GM19397 (cell line): ENCODE results near the gene ZBED4.

Experiments
- ATAC-seq: cut with Tn5 transposase; IDR thresholded peaks from one replicate; pipeline ENCODE4 v1.9.1; 2021; ENCODE audit warnings: mild to moderate bottlenecking, moderate library complexity; ENCODE audit not compliant: unreplicated experiment

Gene ZBED4

DNA sequence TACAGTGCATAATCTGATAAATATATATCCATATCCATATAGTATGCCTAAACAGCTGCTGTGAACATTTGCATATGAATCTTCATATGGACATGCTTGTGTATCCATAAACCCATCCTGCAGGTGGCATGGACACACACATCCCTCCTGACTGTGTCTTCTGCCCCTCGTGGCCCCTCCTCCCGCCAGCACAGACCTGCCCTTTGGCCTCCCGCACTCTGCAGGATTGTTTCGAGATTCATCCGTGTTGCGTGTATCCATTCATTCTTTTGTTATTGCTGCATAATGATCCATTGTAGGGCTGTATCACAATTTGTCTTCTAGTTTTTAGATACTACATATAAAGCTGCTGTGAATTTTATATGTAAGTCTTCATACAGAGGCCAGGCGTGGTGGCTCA lies 24.0 kb downstream of the ZBED4 start:
- no peak for ATAC-seq

DNA sequence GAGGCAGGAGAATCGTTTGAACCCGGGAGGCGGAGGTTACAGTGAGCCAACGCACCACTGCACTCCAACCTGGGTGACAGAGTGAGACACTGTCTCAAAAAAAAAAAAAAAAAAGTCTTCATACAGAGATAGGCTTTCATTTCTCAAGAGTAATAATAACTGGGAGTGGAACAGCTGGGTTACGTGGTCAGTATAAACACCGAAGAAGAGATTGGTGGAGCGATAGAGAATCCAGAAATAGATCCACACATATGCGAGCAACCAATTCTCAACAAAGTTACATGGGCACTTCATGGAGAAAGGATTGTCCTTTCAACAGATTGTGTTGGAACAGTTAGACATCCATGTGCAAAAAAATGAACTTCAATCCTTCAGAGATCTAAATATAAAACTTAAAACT lies 24.6 kb downstream of the ZBED4 start:
- no peak for ATAC-seq

DNA sequence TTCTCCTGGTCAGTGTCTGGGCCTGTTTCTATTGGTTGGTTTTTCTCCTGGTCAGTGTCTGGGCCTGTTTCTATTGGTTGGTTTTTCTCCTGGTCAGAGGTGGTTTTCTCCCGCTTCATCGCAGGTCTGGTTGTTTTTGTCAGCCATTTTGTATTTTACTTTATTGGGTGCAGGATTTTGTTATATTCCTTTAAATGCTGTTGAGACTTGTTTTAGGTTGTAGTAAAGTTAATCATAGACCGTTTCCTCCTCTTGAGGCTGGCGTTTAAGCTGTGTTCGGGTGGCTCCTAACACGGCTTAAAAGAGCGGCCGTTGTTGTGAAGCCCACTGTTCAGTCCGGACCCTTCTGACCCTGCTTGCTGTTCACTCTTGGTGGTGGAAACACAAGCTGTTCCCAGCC lies 26.2 kb downstream of the ZBED4 start:
- ATAC-seq, result no peak

DNA sequence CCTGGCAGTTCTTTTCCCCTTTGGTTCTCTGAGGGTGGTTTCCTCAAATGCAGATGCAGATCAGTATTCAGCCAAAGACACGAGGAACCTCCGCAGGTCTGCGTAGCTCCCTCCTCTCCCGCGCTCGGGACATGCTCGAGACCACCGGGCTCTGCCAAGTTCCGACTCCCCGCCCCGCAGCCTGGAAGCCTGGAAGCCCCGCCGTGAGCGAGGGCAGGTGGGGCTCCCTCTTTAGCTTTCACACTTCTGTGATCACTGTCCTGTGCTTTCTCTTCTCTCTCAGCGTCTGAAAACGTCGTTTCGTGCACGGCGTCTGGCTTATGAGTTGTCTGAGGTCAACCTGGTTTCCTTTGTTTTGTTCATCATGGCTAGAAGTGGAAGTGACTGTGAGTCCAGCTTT lies 26.6 kb downstream of the ZBED4 start:
- ATAC-seq, result no peak

GRCh38 chr22:49881856-49882255 lies 28.2 kb downstream of the ZBED4 start:
- no peak for ATAC-seq

DNA sequence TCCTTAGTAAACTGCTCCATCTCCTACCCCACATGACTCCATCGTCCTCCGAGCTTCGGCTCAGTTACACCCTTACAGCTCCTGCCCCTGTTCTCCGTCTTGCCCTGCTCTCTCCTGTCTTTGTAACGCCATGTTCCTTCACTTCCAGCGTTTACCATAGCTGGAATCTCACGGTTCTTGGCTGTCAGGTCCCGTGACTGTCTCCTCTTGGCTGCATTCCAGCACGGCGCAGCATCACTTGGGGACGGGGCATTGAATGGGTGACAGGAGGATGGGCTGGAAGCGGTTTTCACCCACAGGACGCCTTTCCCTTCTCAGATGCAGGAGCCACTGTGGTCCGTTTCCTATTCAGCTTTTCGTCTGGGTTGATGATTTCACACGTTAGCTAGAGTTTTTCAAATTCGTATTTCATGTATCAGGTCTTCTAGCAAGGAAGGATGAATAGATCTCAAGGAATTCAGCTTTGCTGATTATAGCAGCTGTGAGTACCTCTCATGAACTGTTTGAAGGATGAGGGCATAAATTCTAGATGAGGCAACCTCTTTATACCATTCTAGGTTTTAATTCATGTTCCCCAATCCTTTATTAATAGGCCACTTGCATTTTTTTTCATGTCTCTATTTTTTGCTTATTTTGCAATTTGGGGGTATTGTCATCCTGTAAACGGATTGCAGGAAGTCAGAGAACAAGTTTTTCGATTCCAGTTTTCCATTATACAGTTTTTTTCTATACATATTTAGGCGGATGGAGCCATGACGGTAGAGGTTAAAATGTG lies 29.1 kb downstream of the ZBED4 start:
- ATAC-seq, result no peak

GRCh38 chr22:49883294-49883640 lies 29.6 kb downstream of the ZBED4 start:
- ATAC-seq, result no peak

DNA sequence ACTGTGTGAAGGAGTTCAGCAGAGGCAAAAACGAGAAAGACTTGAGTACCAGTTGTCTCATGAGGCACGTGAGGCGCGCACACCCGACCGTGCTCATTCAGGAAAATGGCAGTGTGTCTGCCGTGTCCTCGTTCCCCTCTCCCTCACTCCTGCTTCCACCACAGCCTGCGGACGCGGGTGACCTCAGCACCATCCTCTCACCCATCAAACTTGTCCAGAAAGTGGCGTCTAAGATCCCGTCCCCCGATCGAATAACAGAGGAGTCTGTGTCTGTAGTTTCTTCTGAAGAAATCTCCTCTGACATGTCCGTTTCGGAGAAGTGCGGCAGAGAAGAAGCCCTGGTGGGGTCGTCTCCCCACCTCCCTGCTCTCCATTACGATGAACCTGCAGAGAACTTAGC lies 30.4 kb downstream of the ZBED4 start:
- ATAC-seq, result no peak

DNA sequence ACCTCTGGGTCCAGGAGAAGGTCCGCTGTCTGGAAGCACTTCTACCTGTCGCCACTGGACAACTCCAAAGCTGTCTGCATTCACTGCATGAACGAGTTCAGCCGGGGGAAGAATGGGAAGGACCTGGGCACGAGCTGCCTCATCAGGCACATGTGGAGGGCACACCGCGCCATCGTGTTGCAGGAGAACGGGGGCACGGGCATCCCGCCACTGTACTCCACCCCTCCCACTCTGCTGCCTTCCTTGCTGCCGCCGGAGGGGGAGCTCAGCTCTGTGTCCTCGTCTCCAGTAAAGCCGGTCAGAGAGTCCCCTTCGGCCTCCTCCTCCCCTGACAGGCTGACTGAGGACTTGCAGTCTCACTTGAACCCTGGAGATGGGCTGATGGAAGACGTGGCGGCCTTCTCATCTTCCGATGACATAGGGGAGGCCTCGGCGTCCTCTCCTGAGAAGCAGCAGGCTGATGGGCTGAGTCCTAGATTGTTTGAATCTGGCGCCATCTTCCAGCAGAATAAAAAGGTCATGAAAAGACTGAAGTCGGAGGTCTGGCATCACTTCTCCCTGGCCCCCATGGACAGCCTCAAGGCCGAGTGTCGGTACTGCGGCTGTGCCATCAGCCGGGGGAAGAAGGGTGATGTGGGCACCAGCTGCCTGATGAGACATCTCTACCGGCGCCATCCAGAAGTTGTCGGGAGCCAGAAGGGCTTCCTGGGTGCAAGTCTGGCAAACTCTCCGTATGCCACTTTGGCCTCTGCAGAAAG lies 31.0 kb downstream of the ZBED4 start:
- no peak for ATAC-seq

- no peak for ATAC-seq
Observed at GRCh38 chr22:49885281-49885680, 31.6 kb downstream of the ZBED4 start.

DNA sequence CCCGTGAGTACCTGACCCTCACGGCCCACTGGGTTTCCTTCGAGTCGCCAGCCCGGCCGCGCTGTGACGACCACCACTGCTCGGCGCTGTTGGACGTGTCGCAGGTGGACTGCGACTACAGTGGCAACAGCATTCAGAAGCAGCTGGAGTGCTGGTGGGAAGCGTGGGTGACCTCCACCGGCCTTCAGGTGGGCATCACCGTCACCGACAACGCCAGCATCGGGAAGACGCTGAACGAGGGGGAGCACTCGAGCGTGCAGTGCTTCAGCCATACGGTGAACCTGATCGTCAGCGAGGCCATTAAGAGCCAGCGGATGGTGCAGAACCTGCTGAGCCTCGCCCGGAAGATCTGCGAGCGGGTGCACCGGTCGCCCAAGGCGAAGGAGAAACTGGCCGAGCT lies 32.2 kb downstream of the ZBED4 start:
- no peak for ATAC-seq

DNA sequence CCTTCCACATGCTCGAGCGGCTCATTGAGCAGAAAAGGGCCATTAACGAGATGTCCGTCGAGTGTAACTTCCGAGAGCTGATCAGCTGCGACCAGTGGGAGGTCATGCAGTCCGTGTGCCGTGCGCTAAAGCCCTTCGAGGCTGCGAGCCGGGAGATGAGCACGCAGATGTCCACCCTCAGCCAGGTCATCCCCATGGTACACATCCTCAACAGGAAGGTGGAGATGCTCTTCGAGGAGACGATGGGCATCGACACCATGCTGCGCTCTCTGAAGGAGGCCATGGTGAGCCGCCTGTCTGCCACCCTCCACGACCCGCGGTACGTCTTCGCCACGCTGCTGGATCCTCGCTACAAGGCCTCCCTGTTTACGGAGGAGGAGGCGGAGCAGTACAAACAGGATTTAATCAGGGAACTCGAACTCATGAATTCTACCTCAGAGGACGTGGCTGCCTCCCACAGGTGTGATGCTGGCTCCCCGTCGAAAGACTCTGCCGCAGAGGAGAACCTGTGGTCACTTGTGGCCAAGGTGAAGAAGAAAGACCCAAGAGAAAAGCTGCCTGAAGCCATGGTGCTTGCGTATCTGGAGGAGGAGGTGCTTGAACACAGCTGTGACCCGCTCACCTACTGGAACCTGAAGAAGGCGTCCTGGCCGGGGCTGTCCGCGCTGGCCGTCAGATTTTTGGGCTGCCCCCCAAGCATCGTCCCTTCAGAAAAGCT lies 32.9 kb downstream of the ZBED4 start:
- ATAC-seq, result no peak

DNA sequence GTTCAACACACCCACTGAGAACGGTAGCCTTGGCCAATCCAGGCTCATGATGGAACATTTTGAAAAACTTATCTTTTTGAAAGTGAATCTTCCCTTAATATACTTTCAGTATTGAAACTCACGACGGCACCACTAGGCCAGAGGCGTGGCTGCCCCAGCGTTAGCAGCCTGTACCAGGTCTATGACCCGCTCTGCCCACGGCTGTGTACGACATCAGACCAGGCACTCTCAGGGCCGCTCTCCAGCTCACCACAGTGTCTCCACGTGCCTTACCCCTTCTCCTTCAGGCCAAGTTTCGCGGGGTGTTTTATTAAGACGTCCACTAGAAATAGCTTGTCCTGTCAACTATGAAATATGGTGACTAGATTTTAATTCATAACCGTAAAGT lies 33.4 kb downstream of the ZBED4 start:
- ATAC-seq, result no peak

DNA sequence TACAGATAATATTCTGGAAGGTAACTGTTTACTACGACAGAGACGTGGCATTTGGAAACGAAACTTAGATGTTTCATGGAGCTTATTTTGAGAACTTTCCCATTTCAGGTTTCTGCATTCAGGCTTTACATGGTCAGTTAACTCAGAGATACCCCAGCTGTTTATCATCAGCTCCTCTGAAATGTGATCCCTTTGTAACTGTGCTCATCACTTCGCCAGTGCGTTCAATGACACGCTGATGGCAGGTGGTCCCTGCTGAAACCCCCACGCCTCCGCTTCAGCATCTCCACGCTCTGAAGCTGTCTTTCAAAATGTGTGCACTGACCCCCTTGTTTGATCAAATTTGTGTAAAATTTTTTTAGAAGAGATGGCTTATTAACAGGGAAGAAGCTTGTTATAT lies 34.1 kb downstream of the ZBED4 start:
- ATAC-seq, result no peak

GRCh38 chr22:49889071-49889470 lies 35.4 kb downstream of the ZBED4 start:
- ATAC-seq, result no peak

GRCh38 chr22:49892226-49892899 lies 38.7 kb downstream of the ZBED4 start:
- ATAC-seq, result no peak

- no peak for ATAC-seq
Observed at GRCh38 chr22:49893025-49893424, 39.4 kb downstream of the ZBED4 start.

GRCh38 chr22:49894322-49895054 lies 40.8 kb downstream of the ZBED4 start:
- ATAC-seq, result no peak

DNA sequence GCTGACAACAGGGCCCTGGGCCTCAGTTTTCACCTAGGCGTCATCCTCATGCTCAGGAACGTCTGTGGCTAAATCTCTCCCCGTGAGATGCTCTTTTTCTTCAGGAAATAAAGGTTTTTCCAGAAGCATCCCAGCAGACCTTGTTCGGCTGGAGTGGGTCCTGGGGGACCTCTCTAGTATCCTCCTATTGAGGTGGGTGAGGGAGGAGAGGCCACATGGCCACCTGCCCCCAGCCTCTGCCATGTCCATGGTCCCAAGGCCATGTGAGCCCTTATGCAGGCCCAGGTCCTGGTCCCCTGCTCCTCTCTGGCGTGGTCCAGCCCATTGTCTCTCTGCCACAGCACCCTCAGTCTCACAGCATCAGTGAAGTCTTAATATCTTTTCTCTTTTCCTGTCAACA lies 42.6 kb downstream of the ZBED4 start:
- no peak for ATAC-seq

- ATAC-seq, result no peak
Observed at GRCh38 chr22:49897015-49897684, 43.5 kb downstream of the ZBED4 start.
